H1 (cell line): ENCODE measurements around the gene SAFB2. TPM values are rescaled to one million over a fixed set of nuclear protein-coding genes. Genes with fewer than 3 reads are reported as not detected.

ENCODE experiments used
- CEBPB ChIP-seq: IDR thresholded peaks from 2 replicates; pipeline ENCODE4 v1.6.1; 2012; ENCODE audit warnings: low read depth, low read length
- HDAC6 ChIP-seq: IDR thresholded peaks from one replicate; pipeline ENCODE4 v1.7.1; 2012; ENCODE audit warnings: low read depth, mild to moderate bottlenecking, inconsistent platforms, low read length, moderate library complexity
- TEAD4 ChIP-seq: IDR thresholded peaks from 2 replicates; pipeline ENCODE4 v1.6.1; 2012; ENCODE audit warnings: low read depth, low read length, inconsistent platforms, mixed read lengths
- polyA plus RNA-seq, 7 experiments: library from polyadenylated mRNA; depleted of rRNA in 3 of 7; stranded (reverse) in 5 of 7; unstranded in 2 of 7; fragments of >200 nt in 5 of 7; fragments of 200-250 nt in 2 of 7; gene quantifications; 1 replicate in 5 of 7; 2 replicates in 1 of 7; 4 replicates in 1 of 7; pipeline versions ENCODE4 v1.2.1 to v1.2.3, GENCODE V29; 2011 to 2013; ENCODE audit warnings: missing spikeins in 2 of 7, mixed read lengths in 2 of 7
- total RNA-seq: library from RNA; stranded (reverse); fragmentation: NEBNext Ultra II Directional; extraction: Animal tissue kit (Norgen Biotek cat#: 25700); gene quantifications from 2 replicates; pipeline ENCODE4 v1.2.1, GENCODE V29; 2021
- TF ChIP-seq, protein P1 (sequence below): fragments of 300-600 bp; sonication (generic); IDR thresholded peaks from 2 replicates; pipeline ENCODE4 v1.7.1; 2012; ENCODE audit warnings: low read length, moderate library complexity, mild to moderate bottlenecking, inconsistent platforms; ENCODE audit not compliant: insufficient replicate concordance

The SAFB2 gene
- total and polyA plus RNA-seq, 2 of the 8 experiments (the other 6 are each of a cell fraction or from before 2014, with no cell fraction given), result 14.8 to 63.8 TPM

GRCh38 chr19:5579286-5579685, 43.3 kb downstream of the SAFB2 start (continued):
- TF ChIP-seq HDAC6, result no peak
- no peak for TF ChIP-seq CEBPB
- no peak for TF ChIP-seq TEAD4
- TF ChIP-seq, protein P1, sequence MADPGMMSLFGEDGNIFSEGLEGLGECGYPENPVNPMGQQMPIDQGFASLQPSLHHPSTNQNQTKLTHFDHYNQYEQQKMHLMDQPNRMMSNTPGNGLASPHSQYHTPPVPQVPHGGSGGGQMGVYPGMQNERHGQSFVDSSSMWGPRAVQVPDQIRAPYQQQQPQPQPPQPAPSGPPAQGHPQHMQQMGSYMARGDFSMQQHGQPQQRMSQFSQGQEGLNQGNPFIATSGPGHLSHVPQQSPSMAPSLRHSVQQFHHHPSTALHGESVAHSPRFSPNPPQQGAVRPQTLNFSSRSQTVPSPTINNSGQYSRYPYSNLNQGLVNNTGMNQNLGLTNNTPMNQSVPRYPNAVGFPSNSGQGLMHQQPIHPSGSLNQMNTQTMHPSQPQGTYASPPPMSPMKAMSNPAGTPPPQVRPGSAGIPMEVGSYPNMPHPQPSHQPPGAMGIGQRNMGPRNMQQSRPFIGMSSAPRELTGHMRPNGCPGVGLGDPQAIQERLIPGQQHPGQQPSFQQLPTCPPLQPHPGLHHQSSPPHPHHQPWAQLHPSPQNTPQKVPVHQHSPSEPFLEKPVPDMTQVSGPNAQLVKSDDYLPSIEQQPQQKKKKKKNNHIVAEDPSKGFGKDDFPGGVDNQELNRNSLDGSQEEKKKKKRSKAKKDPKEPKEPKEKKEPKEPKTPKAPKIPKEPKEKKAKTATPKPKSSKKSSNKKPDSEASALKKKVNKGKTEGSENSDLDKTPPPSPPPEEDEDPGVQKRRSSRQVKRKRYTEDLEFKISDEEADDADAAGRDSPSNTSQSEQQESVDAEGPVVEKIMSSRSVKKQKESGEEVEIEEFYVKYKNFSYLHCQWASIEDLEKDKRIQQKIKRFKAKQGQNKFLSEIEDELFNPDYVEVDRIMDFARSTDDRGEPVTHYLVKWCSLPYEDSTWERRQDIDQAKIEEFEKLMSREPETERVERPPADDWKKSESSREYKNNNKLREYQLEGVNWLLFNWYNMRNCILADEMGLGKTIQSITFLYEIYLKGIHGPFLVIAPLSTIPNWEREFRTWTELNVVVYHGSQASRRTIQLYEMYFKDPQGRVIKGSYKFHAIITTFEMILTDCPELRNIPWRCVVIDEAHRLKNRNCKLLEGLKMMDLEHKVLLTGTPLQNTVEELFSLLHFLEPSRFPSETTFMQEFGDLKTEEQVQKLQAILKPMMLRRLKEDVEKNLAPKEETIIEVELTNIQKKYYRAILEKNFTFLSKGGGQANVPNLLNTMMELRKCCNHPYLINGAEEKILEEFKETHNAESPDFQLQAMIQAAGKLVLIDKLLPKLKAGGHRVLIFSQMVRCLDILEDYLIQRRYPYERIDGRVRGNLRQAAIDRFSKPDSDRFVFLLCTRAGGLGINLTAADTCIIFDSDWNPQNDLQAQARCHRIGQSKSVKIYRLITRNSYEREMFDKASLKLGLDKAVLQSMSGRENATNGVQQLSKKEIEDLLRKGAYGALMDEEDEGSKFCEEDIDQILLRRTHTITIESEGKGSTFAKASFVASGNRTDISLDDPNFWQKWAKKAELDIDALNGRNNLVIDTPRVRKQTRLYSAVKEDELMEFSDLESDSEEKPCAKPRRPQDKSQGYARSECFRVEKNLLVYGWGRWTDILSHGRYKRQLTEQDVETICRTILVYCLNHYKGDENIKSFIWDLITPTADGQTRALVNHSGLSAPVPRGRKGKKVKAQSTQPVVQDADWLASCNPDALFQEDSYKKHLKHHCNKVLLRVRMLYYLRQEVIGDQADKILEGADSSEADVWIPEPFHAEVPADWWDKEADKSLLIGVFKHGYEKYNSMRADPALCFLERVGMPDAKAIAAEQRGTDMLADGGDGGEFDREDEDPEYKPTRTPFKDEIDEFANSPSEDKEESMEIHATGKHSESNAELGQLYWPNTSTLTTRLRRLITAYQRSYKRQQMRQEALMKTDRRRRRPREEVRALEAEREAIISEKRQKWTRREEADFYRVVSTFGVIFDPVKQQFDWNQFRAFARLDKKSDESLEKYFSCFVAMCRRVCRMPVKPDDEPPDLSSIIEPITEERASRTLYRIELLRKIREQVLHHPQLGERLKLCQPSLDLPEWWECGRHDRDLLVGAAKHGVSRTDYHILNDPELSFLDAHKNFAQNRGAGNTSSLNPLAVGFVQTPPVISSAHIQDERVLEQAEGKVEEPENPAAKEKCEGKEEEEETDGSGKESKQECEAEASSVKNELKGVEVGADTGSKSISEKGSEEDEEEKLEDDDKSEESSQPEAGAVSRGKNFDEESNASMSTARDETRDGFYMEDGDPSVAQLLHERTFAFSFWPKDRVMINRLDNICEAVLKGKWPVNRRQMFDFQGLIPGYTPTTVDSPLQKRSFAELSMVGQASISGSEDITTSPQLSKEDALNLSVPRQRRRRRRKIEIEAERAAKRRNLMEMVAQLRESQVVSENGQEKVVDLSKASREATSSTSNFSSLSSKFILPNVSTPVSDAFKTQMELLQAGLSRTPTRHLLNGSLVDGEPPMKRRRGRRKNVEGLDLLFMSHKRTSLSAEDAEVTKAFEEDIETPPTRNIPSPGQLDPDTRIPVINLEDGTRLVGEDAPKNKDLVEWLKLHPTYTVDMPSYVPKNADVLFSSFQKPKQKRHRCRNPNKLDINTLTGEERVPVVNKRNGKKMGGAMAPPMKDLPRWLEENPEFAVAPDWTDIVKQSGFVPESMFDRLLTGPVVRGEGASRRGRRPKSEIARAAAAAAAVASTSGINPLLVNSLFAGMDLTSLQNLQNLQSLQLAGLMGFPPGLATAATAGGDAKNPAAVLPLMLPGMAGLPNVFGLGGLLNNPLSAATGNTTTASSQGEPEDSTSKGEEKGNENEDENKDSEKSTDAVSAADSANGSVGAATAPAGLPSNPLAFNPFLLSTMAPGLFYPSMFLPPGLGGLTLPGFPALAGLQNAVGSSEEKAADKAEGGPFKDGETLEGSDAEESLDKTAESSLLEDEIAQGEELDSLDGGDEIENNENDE, result no peak
